ENCODE results near the gene KBTBD2.

- TF ChIP-seq CTCF (IDR thresholded peaks at IDR 0.05): no peak
- no peak for TF ChIP-seq POLR2A (IDR thresholded peaks at IDR 0.05)
Observed at GRCh38 chr7:32900433-32900995, 9.0 kb upstream of the KBTBD2 start.

Measured in uterus (tissue), 2 donors.